ENCODE results near the gene SPIRE1.

SPIRE1 gene

GRCh38 chr18:12658426-12659138 is 675 bp upstream of the SPIRE1 start:
- peak; percentile 37 for ATAC-seq
- TF ChIP-seq RARB (CRISPR knock-in tag; IDR thresholded peaks at IDR 0.05) (no peak), OSR1 (CRISPR knock-in tag; IDR thresholded peaks at IDR 0.05) (no peak), SNAI2 (CRISPR knock-in tag; IDR thresholded peaks at IDR 0.05) (0 out of 2 replicates have a peak, but pooled peaks have one; percentile 13)

GRCh38 chr18:12656938-12657683 is 796 bp downstream of the SPIRE1 start:
- peak; percentile 45 for ATAC-seq
- TF ChIP-seq TOX (CRISPR knock-in tag; IDR thresholded peaks at IDR 0.05; ENCODE audit: borderline replicate concordance) (no peak), ARNTL (CRISPR knock-in tag; IDR thresholded peaks at IDR 0.05; ENCODE audit: borderline replicate concordance, low read depth) (no peak), CREB5 (CRISPR knock-in tag; IDR thresholded peaks at IDR 0.05; ENCODE audit: low read depth) (no peak), POU6F1 (CRISPR knock-in tag; IDR thresholded peaks at IDR 0.05; ENCODE audit: borderline replicate concordance, low read depth) (no peak), GLIS3 (CRISPR knock-in tag; IDR thresholded peaks at IDR 0.05) (no peak), CSRNP3 (CRISPR knock-in tag; IDR thresholded peaks at IDR 0.05) (no peak), TCF4 (CRISPR knock-in tag; IDR thresholded peaks at IDR 0.05; ENCODE audit: borderline replicate concordance) (no peak), ZNF565 (CRISPR knock-in tag; conservative IDR thresholded peaks at IDR 0.05; ENCODE audit: low read depth) (no peak), RARB (CRISPR knock-in tag; IDR thresholded peaks at IDR 0.05) (no peak)

- no peak for ATAC-seq
- TF ChIP-seq CREB5 (CRISPR knock-in tag; IDR thresholded peaks at IDR 0.05; ENCODE audit: low read depth) (peak; percentile 65; the same call in 1 of the 2 replicates), ZFP3 (CRISPR knock-in tag; IDR thresholded peaks at IDR 0.05) (no peak), BACH2 (CRISPR knock-in tag; IDR thresholded peaks at IDR 0.05; ENCODE audit: borderline replicate concordance) (no peak), ISL1 (CRISPR knock-in tag; IDR thresholded peaks at IDR 0.05) (no peak), PPARA (CRISPR knock-in tag; IDR thresholded peaks at IDR 0.05; ENCODE audit: borderline replicate concordance) (no peak), GLIS3 (CRISPR knock-in tag; IDR thresholded peaks at IDR 0.05) (no peak), TCF4 (CRISPR knock-in tag; IDR thresholded peaks at IDR 0.05; ENCODE audit: borderline replicate concordance) (no peak)
Measured at GRCh38 chr18:12656605-12656937, 1.3 kb downstream of the SPIRE1 start.

- no peak for ATAC-seq
- TF ChIP-seq ZFP3 (CRISPR knock-in tag; IDR thresholded peaks at IDR 0.05) (no peak), TOX (CRISPR knock-in tag; IDR thresholded peaks at IDR 0.05; ENCODE audit: borderline replicate concordance) (no peak), ZNF565 (CRISPR knock-in tag; conservative IDR thresholded peaks at IDR 0.05; ENCODE audit: low read depth) (no peak), CSDC2 (CRISPR knock-in tag; IDR thresholded peaks at IDR 0.05) (no peak), OSR1 (CRISPR knock-in tag; IDR thresholded peaks at IDR 0.05) (no peak), PPARA (CRISPR knock-in tag; IDR thresholded peaks at IDR 0.05; ENCODE audit: borderline replicate concordance) (no peak), ZC3H10 (CRISPR knock-in tag; IDR thresholded peaks at IDR 0.05) (no peak), PATZ1 (CRISPR knock-in tag; IDR thresholded peaks at IDR 0.05; ENCODE audit: borderline replicate concordance) (no peak), SNAI2 (CRISPR knock-in tag; IDR thresholded peaks at IDR 0.05) (no peak), ZNF70 (CRISPR knock-in tag; IDR thresholded peaks at IDR 0.05) (no peak), BACH2 (CRISPR knock-in tag; IDR thresholded peaks at IDR 0.05; ENCODE audit: borderline replicate concordance) (no peak), ARNTL (CRISPR knock-in tag; IDR thresholded peaks at IDR 0.05; ENCODE audit: borderline replicate concordance, low read depth) (no peak), TCF4 (CRISPR knock-in tag; IDR thresholded peaks at IDR 0.05; ENCODE audit: borderline replicate concordance) (no peak), ZFP30 (CRISPR knock-in tag; IDR thresholded peaks at IDR 0.05) (no peak), ZNF8 (CRISPR knock-in tag; IDR thresholded peaks at IDR 0.05) (no peak)
Measured at GRCh38 chr18:12654971-12655370, 2.9 kb downstream of the SPIRE1 start.
